Measurements from ENCODE around the gene ARF1. TPM values are rescaled to one million over a fixed set of nuclear protein-coding genes. Genes with fewer than 3 reads are reported as not detected.

Gene ARF1
- total and polyA plus RNA-seq, 2 donors (not counting 1 experiment from before 2014, with no cell fraction given) = 193 to 389 TPM

DNA sequence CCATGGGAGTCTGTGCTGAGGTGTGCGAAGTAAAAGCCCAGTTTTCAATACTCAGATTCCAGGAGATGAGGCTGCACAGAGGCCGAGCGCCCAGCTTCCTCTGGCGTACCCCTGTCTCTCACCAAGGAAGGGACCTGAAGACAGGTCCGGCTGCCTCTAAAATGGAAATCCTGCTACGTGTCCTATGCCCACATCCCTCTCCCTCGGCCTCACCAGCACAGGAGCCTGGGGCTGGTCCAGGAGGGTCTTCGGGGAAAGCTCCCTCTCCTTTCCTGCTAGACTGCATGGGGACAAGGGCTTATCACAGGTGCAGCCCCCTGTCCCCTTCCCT lies 26.2 kb downstream of the ARF1 start:
- Histone ChIP-seq H3K36me3 (replicated peaks in 1 of 2; ENCODE audit: control extremely low read depth in 1 of 2, control insufficient read depth in 1 of 2, extremely low read depth in 1 of 2, insufficient read depth in 2 of 2, low read length in 1 of 2) (peaks cover 0 to 17% of the 10 kb centered on the region in 2 experiments), H3K4me2 (replicated peaks; ENCODE audit: low read depth, low read length, poor library complexity, severe bottlenecking) (peak overlapping the region; percentile 96), H3K79me2 (ENCODE audit: control insufficient read depth, insufficient read depth, low read length) (peaks cover 34% of the 10 kb centered on the region), H3K27ac (ENCODE audit: low read length in 2 of 2) (peak overlapping the region; percentile 71 to 95), H3K4me1 (ENCODE audit: control insufficient read depth in 2 of 2, insufficient read depth in 2 of 2, low read length in 2 of 2) (peaks cover 23 to 32% of the 10 kb centered on the region in 2 donors), H3K9ac (ENCODE audit: low read length) (peak overlapping the region; percentile 85), H3K4me3 (ENCODE audit: control extremely low read depth in 1 of 5, extremely low read depth in 1 of 5, insufficient read depth in 1 of 5, low read depth in 2 of 5, low read length in 4 of 5) (peak overlapping the region; percentile 60 to 97 (median 95)), H3K27me3 (replicated peaks in 1 of 4; ENCODE audit: control extremely low read depth in 1 of 4, control insufficient read depth in 3 of 4, insufficient read depth in 4 of 4, low read length in 3 of 4) (no peaks in the 10 kb centered on the region), H4K20me1 (ENCODE audit: control insufficient read depth, insufficient read depth, low read length, poor library complexity, severe bottlenecking) (no peaks in the 10 kb centered on the region), H3K9me3 (ENCODE audit: control extremely low read depth in 1 of 3, control insufficient read depth in 2 of 3, insufficient read depth in 1 of 3, low read length in 2 of 3) (no peaks in the 10 kb centered on the region), H2AFZ (ENCODE audit: insufficient read depth, low read depth, low read length, poor library complexity, severe bottlenecking) (peak overlapping the region; percentile 80)
- peak overlapping the region; percentile 92 for H3K4me3 Mint-ChIP-seq
- 7% methylated on average over 8 of the region's 8 CpGs for WGBS (ENCODE audit: insufficient coverage)
- H3K27ac Mint-ChIP-seq = peak overlapping the region; percentile 87
- H3K27me3 Mint-ChIP-seq = no peaks in the 10 kb centered on the region
- no peaks in the 10 kb centered on the region for H3K9me3 Mint-ChIP-seq (ENCODE audit: insufficient read depth)
- TF ChIP-seq, protein P1, sequence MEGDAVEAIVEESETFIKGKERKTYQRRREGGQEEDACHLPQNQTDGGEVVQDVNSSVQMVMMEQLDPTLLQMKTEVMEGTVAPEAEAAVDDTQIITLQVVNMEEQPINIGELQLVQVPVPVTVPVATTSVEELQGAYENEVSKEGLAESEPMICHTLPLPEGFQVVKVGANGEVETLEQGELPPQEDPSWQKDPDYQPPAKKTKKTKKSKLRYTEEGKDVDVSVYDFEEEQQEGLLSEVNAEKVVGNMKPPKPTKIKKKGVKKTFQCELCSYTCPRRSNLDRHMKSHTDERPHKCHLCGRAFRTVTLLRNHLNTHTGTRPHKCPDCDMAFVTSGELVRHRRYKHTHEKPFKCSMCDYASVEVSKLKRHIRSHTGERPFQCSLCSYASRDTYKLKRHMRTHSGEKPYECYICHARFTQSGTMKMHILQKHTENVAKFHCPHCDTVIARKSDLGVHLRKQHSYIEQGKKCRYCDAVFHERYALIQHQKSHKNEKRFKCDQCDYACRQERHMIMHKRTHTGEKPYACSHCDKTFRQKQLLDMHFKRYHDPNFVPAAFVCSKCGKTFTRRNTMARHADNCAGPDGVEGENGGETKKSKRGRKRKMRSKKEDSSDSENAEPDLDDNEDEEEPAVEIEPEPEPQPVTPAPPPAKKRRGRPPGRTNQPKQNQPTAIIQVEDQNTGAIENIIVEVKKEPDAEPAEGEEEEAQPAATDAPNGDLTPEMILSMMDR (IDR thresholded peaks at IDR 0.05) = no peak
- no peak for TF ChIP-seq EZH2 (IDR thresholded peaks at IDR 0.05; ENCODE audit: borderline replicate concordance, insufficient read depth, low read depth, low read length, poor library complexity, severe bottlenecking)
- intact Hi-C loops (cut with micrococcal nuclease) = loop anchor here (1.0 to 10.0 kb wide), 7 partner anchors 26 to 1396 kb away; partner anchors contain the start of genes ARF1, GUK1, IBA57 and NUP133
- CTCF ChIA-PET = interaction anchor here (0.7 kb wide), 1 partner anchor 14 kb away, joined by 3 read pairs; no protein-coding TSS in a partner anchor
- peaks cover 31% of the 10 kb centered on the region for H3K4me1 Mint-ChIP-seq
- POLR2A ChIA-PET = interaction anchor here (0.6 to 1.2 kb wide), 2 partner anchors 53 to 57 kb away, joined by 6 to 13 read pairs; partner anchors contain the start of gene IBA57
- DNase-seq (no peak), ATAC-seq (ENCODE audit: low read depth) (no peak)

Measured in B cell (primary cell).